Fibroblast of lung (primary cell): Measurements from ENCODE around the gene PCSK6. TPM values are rescaled to one million over a fixed set of nuclear protein-coding genes. Genes with fewer than 3 reads are reported as not detected.

Experiments used
- DNase-seq, 2 donors: peaks; one replicate each; pipeline versions ENCODE4 v3.0.0 to v3.0.0-alpha.2; 2010; ENCODE audit warnings: low read depth in 2 of 2
- H2AFZ ChIP-seq: 2 replicates; pipeline ENCODE4 v1.5.1; 2012; ENCODE audit warnings: low read length, control low read depth, inconsistent platforms
- H3K27ac ChIP-seq: 2 replicates; pipeline ENCODE4 v1.5.1; 2011; ENCODE audit warnings: low read length, control low read depth; ENCODE audit not compliant: insufficient read depth
- H3K27me3 ChIP-seq: 2 replicates; pipeline ENCODE4 v1.5.1; 2011; ENCODE audit warnings: mild to moderate bottlenecking, low read length; ENCODE audit not compliant: control insufficient read depth, insufficient read depth
- H3K36me3 ChIP-seq: 2 replicates; pipeline ENCODE4 v1.5.1; 2011; ENCODE audit warnings: low read length; ENCODE audit not compliant: control insufficient read depth, insufficient read depth
- H3K4me1 ChIP-seq: 2 replicates; pipeline ENCODE4 v1.5.1; 2011; ENCODE audit warnings: low read length; ENCODE audit not compliant: control insufficient read depth, insufficient read depth; ENCODE audit errors: extremely low read depth
- H3K4me2 ChIP-seq: 2 replicates; pipeline ENCODE4 v1.5.1; 2011; ENCODE audit warnings: low read length, control low read depth; ENCODE audit not compliant: insufficient read depth; ENCODE audit errors: extremely low read depth
- H3K4me3 ChIP-seq, 4 experiments: fragments of 200-600 bp in 1 of 4; sonication (generic) in 1 of 4; replicated peaks in 1 of 4; 2 replicates each; pipeline ENCODE4 v1.5.1; 2011 to 2016; ENCODE audit warnings: low read length in 4 of 4, low read depth in 3 of 4, mild to moderate bottlenecking in 3 of 4, control low read depth in 2 of 4, inconsistent platforms in 1 of 4, mixed read lengths in 1 of 4; ENCODE audit not compliant: insufficient read depth in 1 of 4; ENCODE audit errors: control extremely low read depth in 1 of 4
- H3K79me2 ChIP-seq: 2 replicates; pipeline ENCODE4 v1.5.1; 2012; ENCODE audit warnings: mild to moderate bottlenecking, low read length, inconsistent platforms; ENCODE audit not compliant: control insufficient read depth, insufficient read depth
- H3K9ac ChIP-seq: 2 replicates; pipeline ENCODE4 v1.5.1; 2011; ENCODE audit warnings: mild to moderate bottlenecking, low read length, control low read depth; ENCODE audit not compliant: insufficient read depth
- H3K9me3 ChIP-seq: 2 replicates; pipeline ENCODE4 v1.5.1; 2012; ENCODE audit warnings: low read depth, low read length; ENCODE audit not compliant: control insufficient read depth, insufficient read depth
- H4K20me1 ChIP-seq: 2 replicates; pipeline ENCODE4 v1.5.1; 2011; ENCODE audit warnings: low read length; ENCODE audit not compliant: control insufficient read depth, insufficient read depth; ENCODE audit errors: extremely low read depth
- CTCF ChIP-seq, 2 donors: IDR thresholded peaks in 1 of 2; conservative IDR thresholded peaks in 1 of 2; 1 replicate in 1 of 2; 2 replicates in 1 of 2; pipeline ENCODE4 v1.5.1; 2011 to 2012; ENCODE audit warnings: low read length in 2 of 2, control low read depth in 1 of 2, inconsistent platforms in 1 of 2, low read depth in 1 of 2, mild to moderate bottlenecking in 1 of 2
- EZH2 ChIP-seq: IDR thresholded peaks from 2 replicates; pipeline ENCODE4 v1.5.1; 2012; ENCODE audit warnings: low read length, control low read depth, mild to moderate bottlenecking; ENCODE audit errors: missing control alignments
- polyA plus RNA-seq, 2 donors: library from polyadenylated mRNA; depleted of rRNA in 1 of 2; stranded (reverse) in 1 of 2; unstranded in 1 of 2; fragments of >200 nt; gene quantifications; 2 replicates each; pipeline ENCODE4 v1.2.1, GENCODE V29; 2011 to 2012; ENCODE audit warnings: missing spikeins in 1 of 2
- total RNA-seq: library from RNA; depleted of rRNA; stranded (reverse); fragments of >200 nt; gene quantifications from 2 replicates; pipeline ENCODE4 v1.2.1, GENCODE V29; 2014

The PCSK6 gene
- total and polyA plus RNA-seq, 2 donors (not counting 1 experiment from before 2014, with no cell fraction given): 0.02 to 0.83 TPM

DNA sequence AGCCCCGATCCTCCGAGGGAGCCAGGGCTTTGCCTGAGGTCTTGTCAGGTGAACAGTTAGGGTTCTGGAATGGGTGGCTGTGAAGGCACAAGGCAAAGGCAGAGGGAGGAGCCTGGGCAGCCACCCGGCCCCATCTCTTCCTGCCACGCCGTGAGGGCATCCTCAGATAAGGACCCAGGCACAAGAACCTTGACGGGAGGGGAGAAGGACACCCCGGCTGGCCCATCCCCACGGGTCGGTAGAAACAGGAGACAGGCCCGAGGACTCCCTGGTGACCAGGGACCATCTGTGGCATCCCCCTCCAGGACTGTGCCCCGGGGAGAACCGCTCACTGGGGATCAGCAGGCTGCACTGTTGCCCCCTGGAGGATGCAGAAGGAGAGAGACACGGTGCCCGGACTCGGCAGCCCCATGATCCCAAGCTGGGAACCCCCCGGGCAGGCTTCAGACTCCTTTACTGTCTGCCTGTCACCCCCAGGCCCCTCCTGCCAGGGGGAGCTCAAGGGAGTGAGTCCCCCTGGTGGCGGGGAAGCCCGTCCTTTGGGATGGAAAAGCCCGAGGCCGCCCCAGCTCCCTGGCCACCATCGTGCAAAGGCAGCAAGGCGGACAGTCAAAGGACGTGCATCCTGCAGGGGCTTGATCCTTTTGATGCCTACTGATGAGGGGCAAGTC, 12.3 kb upstream of the PCSK6 start:
- H3K4me2 ChIP-seq: no peak overlapping the region
- no peak overlapping the region for H3K27ac ChIP-seq
- no peak overlapping the region for H3K4me3 ChIP-seq
- H3K36me3 ChIP-seq: no peaks in the 10 kb centered on the region
- TF ChIP-seq CTCF (conservative IDR thresholded peaks at IDR 0.05 in 1 of 2, IDR thresholded peaks at IDR 0.05 in 1 of 2; ENCODE audit: low read depth in 1 of 2, low read length in 2 of 2) (peak; percentile 37 to 50), EZH2 (no peak)
- no peak for DNase-seq
- H2AFZ ChIP-seq: no peak overlapping the region
- peaks cover 1% of the 10 kb centered on the region for H3K27me3 ChIP-seq
- H3K79me2 ChIP-seq: no peaks in the 10 kb centered on the region
- no peaks in the 10 kb centered on the region for H3K9me3 ChIP-seq
- no peaks in the 10 kb centered on the region for H3K4me1 ChIP-seq
- no peak overlapping the region for H3K9ac ChIP-seq
- H4K20me1 ChIP-seq: no peaks in the 10 kb centered on the region

DNA sequence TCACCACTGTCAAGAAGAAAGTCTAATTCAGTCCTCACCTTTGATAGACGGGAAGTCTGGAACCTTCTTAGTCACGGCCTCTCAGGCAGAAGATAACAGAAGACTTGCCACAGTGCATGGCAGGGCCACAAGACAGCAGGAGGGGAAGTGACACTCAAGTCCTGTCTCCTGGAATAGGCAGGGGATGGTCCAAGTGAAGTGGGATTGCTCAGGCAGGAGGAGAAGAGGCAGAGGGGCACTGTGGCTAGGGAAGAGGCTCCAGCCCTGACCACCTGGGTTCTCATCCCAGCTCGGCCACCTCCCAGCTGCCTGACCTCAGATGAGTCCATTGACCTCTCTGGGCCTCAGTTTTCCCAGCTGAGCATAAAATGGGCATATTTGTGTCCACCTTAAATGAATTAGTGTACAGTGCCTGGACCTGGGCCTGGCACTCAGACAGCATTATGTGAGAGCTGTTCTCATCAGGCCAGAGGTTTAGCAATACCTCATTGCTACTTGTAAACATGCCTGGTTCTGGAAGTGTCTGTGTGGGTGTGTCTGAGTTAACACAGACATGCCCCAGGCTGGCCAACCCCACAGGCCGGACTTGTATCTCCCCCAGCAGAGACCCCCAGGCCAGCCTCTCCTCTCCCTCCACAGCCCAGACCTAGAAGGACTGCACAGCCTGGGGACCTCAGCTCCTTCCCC, 11.5 kb upstream of the PCSK6 start:
- Histone ChIP-seq H3K9me3 (no peaks in the 10 kb centered on the region), H4K20me1 (no peaks in the 10 kb centered on the region), H3K4me2 (no peak overlapping the region), H3K27ac (no peak overlapping the region), H3K27me3 (peaks cover 10% of the 10 kb centered on the region), H3K9ac (no peak overlapping the region), H3K36me3 (no peaks in the 10 kb centered on the region), H2AFZ (no peak overlapping the region), H3K4me1 (no peaks in the 10 kb centered on the region), H3K79me2 (no peaks in the 10 kb centered on the region), H3K4me3 (no peak overlapping the region)
- no peak for DNase-seq
- TF ChIP-seq EZH2: no peak
- no peak for TF ChIP-seq CTCF (conservative IDR thresholded peaks at IDR 0.05 in 1 of 2, IDR thresholded peaks at IDR 0.05 in 1 of 2; ENCODE audit: low read depth in 1 of 2, low read length in 2 of 2)

DNA sequence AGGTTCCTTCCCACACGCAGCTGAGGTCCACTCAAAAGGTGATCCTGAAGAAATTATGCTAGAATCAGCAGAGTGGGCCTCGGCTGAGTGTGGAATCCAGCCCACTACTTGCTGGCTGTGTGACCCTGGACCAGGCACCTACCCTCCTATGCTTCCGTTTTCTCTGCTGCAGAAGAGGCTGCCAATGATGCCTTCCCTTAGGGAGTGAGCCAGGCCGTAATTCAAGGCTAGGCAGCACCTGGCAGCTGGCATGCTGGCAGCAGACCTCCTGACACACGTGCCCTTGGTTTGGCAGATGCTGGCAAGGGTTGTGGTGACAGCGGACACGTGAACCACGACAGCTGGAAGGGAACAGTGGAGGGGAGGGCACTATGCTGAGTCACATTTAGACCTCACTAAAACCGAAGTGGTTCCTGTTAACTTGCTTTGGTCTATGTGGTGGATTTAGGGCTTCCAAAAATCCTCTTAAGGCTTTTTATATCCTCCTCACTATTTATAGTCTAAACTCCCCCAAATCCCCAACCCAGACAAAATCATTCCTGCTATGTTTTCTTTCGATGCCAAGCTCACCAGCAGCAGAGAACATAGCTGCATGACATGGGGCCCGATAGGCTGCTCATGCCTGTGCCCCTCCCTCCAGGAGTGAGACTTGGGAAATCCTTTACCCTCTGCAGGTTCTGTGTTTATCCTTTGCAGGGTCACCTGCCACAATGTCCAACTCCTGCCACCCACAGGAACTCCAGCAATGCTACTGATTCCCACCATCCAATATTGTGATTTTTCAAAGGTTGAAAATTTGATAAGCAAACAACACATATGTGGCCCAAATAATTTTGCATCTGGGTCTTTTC, 10.6 kb upstream of the PCSK6 start:
- no peaks in the 10 kb centered on the region for H3K79me2 ChIP-seq
- DNase-seq: no peak
- H3K27ac ChIP-seq: no peak overlapping the region
- no peak overlapping the region for H3K4me2 ChIP-seq
- H3K9me3 ChIP-seq: no peaks in the 10 kb centered on the region
- H3K36me3 ChIP-seq: no peaks in the 10 kb centered on the region
- H3K27me3 ChIP-seq: peaks cover 15% of the 10 kb centered on the region
- no peak overlapping the region for H3K9ac ChIP-seq
- no peaks in the 10 kb centered on the region for H3K4me1 ChIP-seq
- H3K4me3 ChIP-seq: no peak overlapping the region
- H4K20me1 ChIP-seq: no peaks in the 10 kb centered on the region
- TF ChIP-seq CTCF (conservative IDR thresholded peaks at IDR 0.05 in 1 of 2, IDR thresholded peaks at IDR 0.05 in 1 of 2; ENCODE audit: low read depth in 1 of 2, low read length in 2 of 2): no peak
- no peak overlapping the region for H2AFZ ChIP-seq
